ENCODE results near the gene SATB1.

The SATB1 gene

GRCh38 chr3:18415839-18416238 lies 9.3 kb downstream of the SATB1 start:
- Histone ChIP-seq H3K4me1 (ENCODE audit: low read length) (no peaks in the 10 kb centered on the region), H3K9me3 (ENCODE audit: insufficient read depth, low read length) (no peaks in the 10 kb centered on the region), H3K4me3 (ENCODE audit: low read length) (no peak overlapping the region), H3K36me3 (replicated peaks; ENCODE audit: low read depth, low read length) (peaks cover 8% of the 10 kb centered on the region), H3K4me2 (ENCODE audit: low read length) (no peak overlapping the region), H2AFZ (ENCODE audit: low read depth, low read length) (no peak overlapping the region), H3K79me2 (ENCODE audit: low read length) (no peaks in the 10 kb centered on the region), H3K27me3 (ENCODE audit: low read depth, low read length) (0 out of 2 replicates have a peak, but pooled peaks cover 5% of the 10 kb centered on the region), H4K20me1 (ENCODE audit: insufficient read depth, low read length) (no peaks in the 10 kb centered on the region), H3K27ac (ENCODE audit: low read length) (no peak overlapping the region), H3K9ac (ENCODE audit: low read length) (no peak overlapping the region)
- no peak for TF ChIP-seq EZH2phosphoT487 (IDR thresholded peaks at IDR 0.05; ENCODE audit: low read depth)
- no peak for TF ChIP-seq CTCF (IDR thresholded peaks at IDR 0.05; ENCODE audit: low read depth, low read length)

GRCh38 chr3:18415167-18415566 lies 10.0 kb downstream of the SATB1 start:
- Histone ChIP-seq H3K4me3 (ENCODE audit: low read length) (no peak overlapping the region), H3K4me1 (ENCODE audit: low read length) (no peaks in the 10 kb centered on the region), H3K4me2 (ENCODE audit: low read length) (no peak overlapping the region), H3K79me2 (ENCODE audit: low read length) (no peaks in the 10 kb centered on the region), H3K27ac (ENCODE audit: low read length) (no peak overlapping the region), H3K9ac (ENCODE audit: low read length) (no peak overlapping the region), H2AFZ (ENCODE audit: low read depth, low read length) (no peak overlapping the region), H3K9me3 (ENCODE audit: insufficient read depth, low read length) (no peaks in the 10 kb centered on the region), H3K36me3 (replicated peaks; ENCODE audit: low read depth, low read length) (peaks cover 2% of the 10 kb centered on the region), H3K27me3 (ENCODE audit: low read depth, low read length) (0 out of 2 replicates have a peak, but pooled peaks cover 5% of the 10 kb centered on the region), H4K20me1 (ENCODE audit: insufficient read depth, low read length) (no peaks in the 10 kb centered on the region)
- TF ChIP-seq CTCF (IDR thresholded peaks at IDR 0.05; ENCODE audit: low read depth, low read length) (no peak), EZH2phosphoT487 (IDR thresholded peaks at IDR 0.05; ENCODE audit: low read depth) (no peak)

GRCh38 chr3:18412684-18413083 lies 12.5 kb downstream of the SATB1 start:
- TF ChIP-seq EZH2phosphoT487 (IDR thresholded peaks at IDR 0.05; ENCODE audit: low read depth) (no peak), CTCF (IDR thresholded peaks at IDR 0.05; ENCODE audit: low read depth, low read length) (no peak)
- H3K36me3 ChIP-seq (replicated peaks; ENCODE audit: low read depth, low read length): no peaks in the 10 kb centered on the region

GRCh38 chr3:18411541-18411940 lies 13.6 kb downstream of the SATB1 start:
- H3K9ac ChIP-seq (ENCODE audit: low read length): no peak overlapping the region
- H3K4me2 ChIP-seq (ENCODE audit: low read length): no peak overlapping the region
- TF ChIP-seq EZH2phosphoT487 (IDR thresholded peaks at IDR 0.05; ENCODE audit: low read depth) (no peak), CTCF (IDR thresholded peaks at IDR 0.05; ENCODE audit: low read depth, low read length) (no peak)
- H4K20me1 ChIP-seq (ENCODE audit: insufficient read depth, low read length): no peaks in the 10 kb centered on the region
- H3K27ac ChIP-seq (ENCODE audit: low read length): no peak overlapping the region
- H2AFZ ChIP-seq (ENCODE audit: low read depth, low read length): no peak overlapping the region
- no peaks in the 10 kb centered on the region for H3K9me3 ChIP-seq (ENCODE audit: insufficient read depth, low read length)
- no peaks in the 10 kb centered on the region for H3K4me1 ChIP-seq (ENCODE audit: low read length)
- H3K4me3 ChIP-seq (ENCODE audit: low read length): no peak overlapping the region
- H3K36me3 ChIP-seq (replicated peaks; ENCODE audit: low read depth, low read length): no peaks in the 10 kb centered on the region
- H3K79me2 ChIP-seq (ENCODE audit: low read length): no peaks in the 10 kb centered on the region
- H3K27me3 ChIP-seq (ENCODE audit: low read depth, low read length): no peaks in the 10 kb centered on the region

More at GRCh38 chr3:18412684-18413083, 12.5 kb downstream of the SATB1 start:
- no peaks in the 10 kb centered on the region for H4K20me1 ChIP-seq (ENCODE audit: insufficient read depth, low read length)
- H3K79me2 ChIP-seq (ENCODE audit: low read length): no peaks in the 10 kb centered on the region
- H3K4me2 ChIP-seq (ENCODE audit: low read length): no peak overlapping the region
- H3K4me3 ChIP-seq (ENCODE audit: low read length): no peak overlapping the region
- H3K27me3 ChIP-seq (ENCODE audit: low read depth, low read length): no peaks in the 10 kb centered on the region
- H2AFZ ChIP-seq (ENCODE audit: low read depth, low read length): no peak overlapping the region
- H3K4me1 ChIP-seq (ENCODE audit: low read length): no peaks in the 10 kb centered on the region
- H3K9me3 ChIP-seq (ENCODE audit: insufficient read depth, low read length): no peaks in the 10 kb centered on the region
- no peak overlapping the region for H3K9ac ChIP-seq (ENCODE audit: low read length)
- H3K27ac ChIP-seq (ENCODE audit: low read length): no peak overlapping the region
